RPMI7951 (cell line): ENCODE data around the gene TSPYL4. TPM values are rescaled to one million over a fixed set of nuclear protein-coding genes. Genes with fewer than 3 reads are reported as not detected.

ENCODE experiments used
- DNase-seq: peaks from one replicate; pipeline ENCODE4 v3.0.0-alpha.2; 2012; ENCODE audit warnings: low read depth
- total RNA-seq: library from RNA; depleted of rRNA; stranded (reverse); fragments of >200 nt; shearing (Covaris generic); gene quantifications from 2 replicates; pipeline ENCODE4 v1.2.3, GENCODE V29; 2014; rRNA removed

Gene TSPYL4
- total RNA-seq, 1 experiment from 2014 or later: 19.5 TPM

DNA sequence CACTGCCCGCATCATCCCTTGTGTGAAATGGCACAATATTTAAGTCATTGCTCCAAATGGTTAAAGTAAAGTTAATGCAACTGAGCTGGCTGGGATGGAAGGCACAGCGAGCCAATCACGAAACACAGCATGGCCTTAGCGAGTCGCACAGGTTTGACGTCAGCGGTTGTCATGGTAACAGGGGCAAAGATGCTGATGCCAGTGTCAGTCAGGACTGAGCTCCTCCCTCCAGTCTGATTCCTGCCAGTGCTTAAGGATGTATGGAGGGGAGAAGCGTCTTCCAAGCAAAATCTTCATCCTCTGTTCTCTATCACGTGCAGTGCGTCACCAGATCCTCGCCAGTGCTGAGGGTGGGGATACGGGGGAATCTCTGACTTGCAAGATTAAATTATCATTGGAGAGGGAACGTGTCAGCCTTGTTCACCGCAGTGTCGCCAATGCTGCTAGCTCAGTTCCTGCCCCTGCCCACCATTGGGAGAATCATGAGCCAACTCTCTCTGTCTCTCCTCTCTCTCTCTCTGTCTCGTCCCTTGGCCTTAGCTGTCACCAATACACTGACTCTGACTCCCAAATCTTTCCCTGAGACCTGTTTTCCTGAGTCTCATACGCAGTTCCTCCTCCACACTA, 24.5 kb downstream of the TSPYL4 start:
- DNase-seq: no peak

DNA sequence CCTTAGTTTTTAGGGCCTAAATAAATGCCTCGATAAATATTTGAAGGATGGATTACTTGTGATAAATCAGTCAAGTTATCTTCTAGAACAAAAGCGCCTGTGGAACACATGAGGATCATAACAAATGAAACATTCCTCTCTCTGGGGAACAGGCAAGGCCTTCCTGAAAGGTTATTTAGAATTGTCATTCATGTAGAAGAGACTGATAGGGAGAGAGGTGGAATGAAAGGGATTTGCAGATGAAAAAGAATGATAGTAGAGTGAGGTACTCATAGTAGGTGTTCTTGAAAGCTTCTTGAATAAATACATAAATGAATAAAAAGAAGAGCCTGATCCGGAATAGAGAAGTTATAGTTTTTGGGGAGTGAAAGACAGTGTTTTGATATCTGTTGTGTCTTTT, 30.5 kb downstream of the TSPYL4 start:
- DNase-seq: no peak

DNA sequence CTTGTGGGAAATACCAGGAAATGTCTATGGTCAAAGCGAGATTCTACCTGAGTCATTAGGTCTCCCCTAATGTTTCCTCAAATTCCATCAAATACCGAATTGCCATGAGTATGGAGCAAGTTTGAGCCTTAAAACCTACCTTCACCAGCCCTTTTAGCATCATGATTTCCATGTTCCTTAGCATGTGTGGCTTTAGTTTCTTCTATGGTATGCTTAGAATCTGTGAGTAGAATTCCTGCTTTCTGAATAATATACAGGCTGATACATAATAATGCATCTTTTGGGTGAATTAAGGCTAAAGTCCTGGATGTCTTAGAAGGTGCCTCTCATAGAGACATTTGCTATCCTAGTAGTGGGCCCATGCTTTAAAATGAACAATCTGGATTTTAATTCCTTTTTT, 32.0 kb downstream of the TSPYL4 start:
- DNase-seq: no peak

DNA sequence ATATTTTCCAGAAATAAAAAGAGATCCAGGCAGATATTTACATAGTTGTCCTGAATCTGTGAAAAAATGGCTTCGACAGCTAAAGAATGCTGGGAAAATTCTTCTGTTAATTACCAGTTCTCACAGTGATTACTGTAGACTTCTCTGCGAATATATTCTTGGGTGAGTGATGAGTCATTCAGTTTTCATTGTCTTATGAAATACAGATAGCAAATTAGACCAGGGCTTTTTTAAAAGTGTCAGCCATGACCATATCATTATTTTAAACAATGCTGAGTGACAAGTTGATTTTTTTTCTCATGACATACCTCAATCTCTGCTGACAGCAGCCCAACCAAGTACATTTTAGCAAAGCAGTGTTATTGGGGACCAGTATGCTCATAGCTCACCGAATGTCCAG, 32.8 kb downstream of the TSPYL4 start:
- DNase-seq: peak; percentile 26

DNA sequence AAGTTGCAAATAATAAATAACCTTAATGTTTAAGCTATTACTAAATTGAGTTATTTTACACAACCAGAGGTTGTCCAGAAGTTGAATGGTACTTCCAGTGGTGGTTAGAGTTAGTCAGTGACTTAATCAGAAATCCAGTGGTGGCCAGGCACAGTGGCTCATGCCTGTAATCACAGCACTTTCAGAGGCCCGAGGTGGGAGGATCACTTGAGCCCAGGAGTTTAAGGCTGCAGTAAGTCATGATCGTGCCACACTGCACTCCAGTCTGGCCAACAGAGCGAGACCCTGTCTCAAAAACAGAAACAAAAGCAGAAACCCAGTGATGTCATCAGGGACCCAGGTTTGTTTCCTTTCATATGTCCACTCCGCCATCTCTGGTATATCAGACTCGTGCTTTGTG, 35.0 kb downstream of the TSPYL4 start:
- no peak for DNase-seq

DNA sequence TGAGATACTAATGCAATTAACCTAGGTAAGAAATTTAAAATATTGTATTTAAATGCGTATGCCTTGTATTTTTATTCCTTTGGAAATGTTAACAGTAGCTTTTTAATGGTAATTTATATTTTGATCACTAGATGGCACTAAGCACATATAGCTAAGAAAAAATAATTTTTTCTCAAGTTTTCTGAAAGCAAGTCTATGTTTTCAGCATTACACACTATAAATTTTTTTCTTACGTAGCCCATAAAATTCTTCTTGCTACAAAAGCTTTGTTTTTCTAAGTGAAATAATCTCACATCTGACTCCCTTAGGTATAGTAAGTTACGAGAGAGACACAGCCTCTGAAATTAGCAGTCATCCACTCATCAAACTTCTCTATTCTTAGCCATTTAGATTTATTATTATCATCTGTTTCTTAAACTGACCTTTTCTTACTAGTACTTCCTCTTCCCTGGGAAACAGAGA, 35.7 kb downstream of the TSPYL4 start:
- DNase-seq: no peak

DNA sequence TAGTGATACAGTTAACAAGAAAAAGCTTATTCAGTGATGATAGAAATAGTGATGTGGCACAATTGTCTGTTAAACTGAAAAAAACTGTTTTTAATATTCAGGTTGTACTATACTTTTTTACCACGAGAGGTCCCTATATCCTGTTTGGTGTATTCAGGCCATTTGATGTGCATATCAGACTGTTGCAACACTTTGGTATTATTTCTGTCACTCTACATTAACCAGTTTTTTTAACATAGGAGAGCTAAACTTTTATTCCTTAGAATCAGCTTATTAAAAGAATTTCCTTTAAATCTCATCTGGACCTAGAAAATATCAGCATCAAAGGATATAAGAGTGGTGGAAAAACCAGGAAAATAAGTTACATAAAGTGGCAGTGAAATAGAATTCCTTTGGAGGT, 36.8 kb downstream of the TSPYL4 start:
- DNase-seq: peak; percentile 38

DNA sequence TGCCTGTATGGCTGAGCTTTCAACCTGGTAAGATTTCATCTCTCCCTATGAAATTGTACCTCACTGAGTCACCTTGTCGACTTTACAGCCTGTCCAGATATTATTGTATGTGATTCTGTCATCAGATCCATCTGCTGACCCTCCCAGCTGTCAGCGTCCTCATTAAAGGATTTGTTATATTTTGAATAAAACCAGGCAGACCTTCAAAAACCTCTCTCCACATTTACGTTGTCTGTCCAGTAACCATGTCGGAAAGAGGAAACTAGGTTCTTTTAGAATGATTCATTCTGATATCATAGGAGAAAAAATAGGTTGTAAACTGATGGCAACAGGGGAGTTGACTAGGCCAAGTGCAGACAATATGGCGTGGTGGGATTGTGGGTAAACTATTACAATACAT, 38.5 kb downstream of the TSPYL4 start:
- DNase-seq: peak; percentile 44

DNA sequence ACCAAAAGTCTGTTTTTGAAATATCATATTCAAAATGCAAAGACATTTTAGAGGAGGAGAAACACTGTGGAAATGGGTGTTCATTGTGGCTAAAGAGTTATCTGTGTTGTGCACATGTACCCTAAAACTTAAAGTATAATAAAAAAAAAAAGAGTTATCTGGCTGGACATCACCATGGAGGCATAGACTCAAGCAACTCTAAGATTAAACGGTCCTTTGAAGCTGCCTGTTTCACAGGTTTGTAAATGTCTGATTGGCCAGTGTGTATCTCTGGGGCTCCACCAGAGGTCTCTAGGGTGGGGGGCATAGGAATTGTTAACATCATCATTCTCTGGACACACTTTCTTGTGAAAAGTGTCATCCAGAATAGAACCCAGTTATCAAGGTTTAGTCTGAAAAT, 39.2 kb downstream of the TSPYL4 start:
- no peak for DNase-seq

DNA sequence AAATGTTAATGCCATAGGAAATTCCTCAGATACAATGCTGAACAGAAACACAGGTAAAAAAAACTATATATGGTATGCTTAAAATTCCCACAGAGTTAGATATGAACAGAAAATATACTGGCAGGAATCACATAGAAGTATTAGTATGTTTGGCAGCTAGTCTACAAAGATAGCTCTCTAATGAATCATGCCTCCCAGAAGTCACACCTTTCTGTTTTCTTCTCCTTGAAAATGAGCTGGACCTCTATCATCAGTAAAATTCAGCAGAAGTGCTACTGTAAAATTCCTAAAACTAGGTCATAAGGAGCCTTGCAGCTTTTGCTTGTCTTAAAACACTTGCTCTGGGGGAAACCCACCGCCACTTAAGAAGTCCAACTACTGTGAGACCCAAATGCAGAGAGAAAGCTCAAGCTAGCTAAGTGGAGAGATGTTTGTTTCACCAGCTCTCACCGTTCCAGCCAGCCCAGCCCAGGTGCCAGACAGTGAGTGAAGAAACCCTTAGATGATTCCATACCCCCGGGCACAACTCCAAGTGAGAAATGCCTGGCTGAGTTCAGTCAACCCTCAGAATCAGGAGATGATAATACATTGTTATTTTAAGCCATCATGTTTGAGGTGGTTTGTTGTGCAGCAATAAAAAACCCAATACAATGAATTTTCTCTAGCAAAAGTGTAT, 43.0 kb downstream of the TSPYL4 start:
- peak; percentile 73 for DNase-seq

DNA sequence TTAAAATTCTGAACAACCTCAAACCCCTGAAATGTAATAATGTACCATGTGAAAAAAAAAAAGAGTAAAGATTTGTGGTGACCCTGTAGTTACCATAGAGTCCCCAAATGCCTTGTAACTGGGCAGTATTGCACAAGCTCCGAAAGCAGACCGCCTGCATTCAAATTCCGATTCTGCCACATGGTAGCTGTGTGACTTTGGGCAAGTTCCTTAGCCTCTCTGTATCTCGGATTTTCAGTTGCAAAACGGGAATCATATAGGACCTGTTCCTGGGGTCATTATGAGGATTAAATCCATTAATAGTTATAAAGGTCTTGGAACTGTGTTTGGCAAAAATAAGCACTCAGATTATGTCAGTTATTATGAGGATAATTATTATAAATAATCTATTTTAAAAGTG, 43.6 kb downstream of the TSPYL4 start:
- no peak for DNase-seq

DNA sequence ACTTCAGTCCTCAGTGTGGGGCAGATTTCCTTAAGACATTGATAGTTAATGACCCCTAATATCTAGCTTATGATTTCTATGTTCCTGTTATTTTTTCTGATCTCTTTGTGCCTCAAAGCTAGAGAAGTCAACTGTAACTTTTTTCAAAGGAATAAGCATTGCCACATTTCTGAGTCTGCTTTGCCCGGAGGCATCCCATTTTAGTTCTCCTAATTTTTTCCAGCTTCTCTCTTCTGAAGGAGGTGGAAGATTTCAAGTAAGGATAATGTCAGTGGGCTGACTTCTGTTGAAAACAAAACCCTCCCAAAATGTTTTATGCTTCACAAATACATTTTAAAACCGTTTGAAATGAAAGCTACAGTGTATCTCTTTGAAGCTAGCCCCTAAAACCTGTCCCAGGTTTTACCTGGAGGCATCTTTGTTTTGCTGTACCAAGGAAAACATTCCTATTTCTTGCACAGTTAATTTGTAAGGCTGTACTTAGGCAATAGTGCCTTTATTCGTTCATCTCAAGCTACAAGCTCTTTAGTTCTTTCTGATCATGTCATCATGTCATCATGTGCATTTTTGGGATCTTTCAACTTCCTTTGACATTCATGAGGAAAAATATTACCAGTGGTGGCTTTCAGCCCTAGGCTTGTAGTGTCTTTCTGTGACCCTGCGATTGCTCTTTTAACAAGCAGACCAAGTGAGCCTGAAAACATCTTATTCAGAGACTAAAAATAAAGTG, 45.7 kb downstream of the TSPYL4 start:
- peak; percentile 40 for DNase-seq

DNA sequence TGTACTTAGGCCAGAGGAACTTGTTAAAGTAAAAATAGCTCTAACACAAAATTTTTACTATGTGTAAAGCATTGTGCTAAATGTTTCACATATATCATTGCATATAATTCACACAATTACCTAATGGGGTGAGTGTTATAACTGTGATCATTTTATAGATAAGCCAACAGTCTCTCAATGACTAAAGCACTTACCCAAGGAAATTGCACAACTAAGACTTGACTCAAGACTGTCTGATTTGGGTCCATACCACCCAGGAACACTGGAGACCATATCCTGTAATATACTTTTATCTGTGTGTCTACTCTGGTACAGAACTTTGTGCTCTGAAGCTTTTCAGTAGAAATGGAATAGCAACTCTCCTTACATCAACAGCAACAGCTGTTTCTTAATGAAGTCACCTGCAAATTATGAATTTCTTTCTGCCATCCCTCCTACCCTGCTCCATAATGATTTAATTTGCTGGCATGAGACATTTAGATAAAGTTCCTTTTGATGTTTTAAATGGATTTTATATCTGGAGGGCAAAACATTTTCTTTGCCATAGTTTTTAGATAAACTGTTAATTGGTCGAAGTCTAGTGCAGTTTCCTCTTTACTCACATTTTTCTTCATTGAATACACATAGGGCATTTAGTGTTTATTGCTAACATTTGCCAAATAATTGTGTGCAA, 47.5 kb downstream of the TSPYL4 start:
- peak; percentile 43 for DNase-seq

DNA sequence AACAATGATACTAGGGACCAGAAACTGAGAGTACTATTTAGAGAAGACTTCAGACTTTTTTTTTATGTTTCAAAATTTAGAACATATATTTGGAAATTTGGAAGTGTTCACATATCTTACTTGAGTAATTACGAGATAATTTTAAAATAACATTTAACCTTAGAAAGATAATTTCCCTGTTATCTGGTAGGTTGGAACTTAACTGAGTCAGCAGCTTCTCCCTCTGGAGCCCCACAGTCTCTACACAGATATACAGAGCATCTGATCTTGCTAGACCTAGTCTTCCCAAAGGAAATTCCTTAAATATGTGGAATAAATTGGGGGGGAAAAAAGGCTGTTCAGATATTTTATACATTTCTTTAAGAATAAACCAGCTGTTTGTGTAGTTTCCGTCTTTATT, 48.6 kb downstream of the TSPYL4 start:
- DNase-seq: no peak

DNA sequence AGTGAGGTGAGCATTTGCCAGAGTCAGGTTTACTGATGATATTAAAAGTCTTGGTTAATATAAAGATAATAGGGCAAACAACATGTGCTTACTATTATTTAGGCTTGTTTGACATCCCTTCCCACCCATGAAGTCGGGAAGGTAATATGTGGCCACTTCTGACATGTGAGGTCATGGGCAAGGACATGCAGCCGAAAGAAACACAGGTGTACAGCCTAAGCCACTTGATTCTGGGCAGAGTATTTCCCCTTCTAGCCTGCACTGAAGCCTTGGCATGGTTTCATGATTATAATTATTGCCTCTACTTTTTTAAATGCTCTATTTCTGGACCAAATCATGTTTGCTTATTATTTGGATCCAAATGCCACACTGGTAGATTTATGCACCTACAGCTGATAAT, 52.3 kb downstream of the TSPYL4 start:
- DNase-seq: no peak

DNA sequence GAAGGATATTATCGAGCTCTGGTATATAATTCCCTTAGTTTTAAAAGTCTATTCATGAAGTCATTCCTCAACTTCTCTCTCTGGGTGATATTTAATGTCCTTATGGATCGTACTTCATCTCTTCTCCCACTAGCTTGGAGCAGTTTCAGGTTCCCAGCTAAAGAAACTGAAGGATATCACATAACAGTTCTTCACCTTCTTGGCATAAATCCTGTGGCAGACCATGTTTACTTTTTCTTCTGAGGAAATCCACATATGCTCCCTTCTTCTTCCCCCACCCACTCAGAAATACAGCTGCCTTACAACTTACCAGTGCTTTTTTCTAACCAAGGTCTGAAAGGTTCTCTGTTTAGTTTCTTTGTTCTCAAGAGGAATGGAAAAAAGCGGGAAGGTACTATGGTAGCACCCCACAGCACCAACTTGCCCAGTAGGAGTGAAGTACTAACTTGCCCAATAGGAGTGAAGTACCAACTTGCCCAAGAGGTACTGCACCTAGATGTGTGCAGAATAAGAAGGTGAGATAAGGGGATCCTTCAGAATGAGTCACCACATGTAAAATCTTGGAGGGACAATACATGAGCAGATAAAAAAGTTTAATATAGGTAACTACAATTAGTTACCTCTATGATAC, 53.1 kb downstream of the TSPYL4 start:
- no peak for DNase-seq

Other genes starting within 250 kb of the TSPYL4 start
- gene FRK, start 193.2 kb downstream of the TSPYL4 start, total RNA-seq: 1.7 and 1.8 TPM in 2 replicates
- 13.4 and 14.3 TPM in 2 replicates for gene NT5DC1, start 153.2 kb downstream of the TSPYL4 start, total RNA-seq
- 72.6 and 96.8 TPM in 2 replicates for gene COL10A1, start 127.9 kb downstream of the TSPYL4 start, total RNA-seq
- 53.4 and 57.9 TPM in 2 replicates for gene TSPYL1, start 25.9 kb upstream of the TSPYL4 start, total RNA-seq
- gene DSE, start 116.9 kb upstream of the TSPYL4 start, total RNA-seq: 64.9 and 69.7 TPM in 2 replicates
- gene CALHM6, start 207.3 kb upstream of the TSPYL4 start, total RNA-seq: 9.6 and 19.8 TPM in 2 replicates